GM21390 (cell line): ENCODE results near the gene PNMA8A.
"Not testable (repeated sequence)": the region's sequence is repeated elsewhere in the genome, so short reads cannot be mapped to it uniquely, and the experiment has no call there.

ENCODE experiments used
- ATAC-seq: cut with Tn5 transposase; IDR thresholded peaks from one replicate; pipeline ENCODE4 v1.9.1; 2021; ENCODE audit not compliant: unreplicated experiment

The PNMA8A gene

DNA sequence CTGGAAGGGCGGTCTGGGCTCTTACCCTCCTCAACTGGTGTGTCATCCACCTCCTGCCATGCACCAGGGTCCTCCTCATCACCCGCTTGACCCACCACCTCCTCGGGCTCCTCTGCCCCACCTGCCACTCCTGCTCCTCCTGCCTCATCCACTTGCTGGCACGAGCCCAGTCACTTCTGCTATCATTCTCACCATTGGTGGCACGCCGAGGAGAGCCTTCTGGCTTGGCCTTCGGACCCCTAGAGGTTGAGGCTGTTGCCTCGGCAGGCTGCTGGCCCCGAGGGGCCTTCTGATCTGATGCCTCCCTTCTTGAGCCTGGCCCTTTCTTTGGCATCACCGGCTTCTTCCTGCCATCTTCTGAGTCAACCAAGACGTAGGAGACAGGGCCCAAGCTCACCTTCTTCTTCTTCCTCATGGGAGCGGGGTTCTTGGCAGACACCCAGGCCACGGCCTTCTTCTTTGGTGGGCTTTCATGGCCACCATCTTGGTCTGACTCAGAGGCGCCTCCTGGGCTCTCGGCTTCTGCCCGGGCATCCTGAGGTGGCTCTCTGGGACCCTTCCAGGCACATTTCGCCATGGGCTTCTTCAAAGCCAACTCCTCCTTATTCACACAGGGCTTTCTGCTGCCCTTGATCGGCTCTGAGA lies 1.7 kb downstream of the PNMA8A start:
- ATAC-seq: no peak

DNA sequence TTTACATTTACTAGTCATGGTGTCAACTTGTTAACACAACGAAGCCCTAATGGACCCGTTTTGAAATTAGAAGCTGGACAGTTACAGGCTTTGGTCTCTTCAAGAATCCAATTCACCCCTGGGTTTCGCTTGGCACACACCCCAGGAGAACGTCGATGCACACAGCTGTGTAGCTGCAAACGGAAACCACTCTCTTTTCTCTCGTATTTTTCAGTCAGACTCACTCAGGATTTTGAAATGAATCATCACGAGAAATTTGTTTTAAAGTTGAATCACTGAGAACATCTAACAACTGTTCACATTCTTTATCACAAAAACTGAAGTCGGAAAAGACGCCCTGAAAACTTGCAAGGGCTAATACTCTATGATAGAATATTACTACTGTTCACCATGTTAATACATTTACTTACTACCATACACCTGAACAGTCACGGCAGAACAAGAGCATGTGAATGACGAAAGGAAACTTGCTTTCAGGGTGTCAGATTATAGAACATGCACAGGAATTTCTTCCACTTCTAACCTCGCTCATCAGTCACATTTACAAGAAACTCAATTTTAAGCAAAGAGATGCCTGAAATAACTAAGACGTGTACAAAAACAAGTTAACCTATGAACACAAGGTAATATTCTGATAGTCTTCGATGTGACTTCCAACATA lies 4.7 kb downstream of the PNMA8A start:
- no peak for ATAC-seq

- ATAC-seq: no peak
Observed at GRCh38 chr19:46463516-46463915, 7.8 kb downstream of the PNMA8A start.

- ATAC-seq: no peak
Observed at GRCh38 chr19:46461537-46461936, 9.8 kb downstream of the PNMA8A start.

- ATAC-seq: no peak
Observed at GRCh38 chr19:46460981-46461380, 10.4 kb downstream of the PNMA8A start.

GRCh38 chr19:46460055-46460454 lies 11.3 kb downstream of the PNMA8A start:
- no peak for ATAC-seq

DNA sequence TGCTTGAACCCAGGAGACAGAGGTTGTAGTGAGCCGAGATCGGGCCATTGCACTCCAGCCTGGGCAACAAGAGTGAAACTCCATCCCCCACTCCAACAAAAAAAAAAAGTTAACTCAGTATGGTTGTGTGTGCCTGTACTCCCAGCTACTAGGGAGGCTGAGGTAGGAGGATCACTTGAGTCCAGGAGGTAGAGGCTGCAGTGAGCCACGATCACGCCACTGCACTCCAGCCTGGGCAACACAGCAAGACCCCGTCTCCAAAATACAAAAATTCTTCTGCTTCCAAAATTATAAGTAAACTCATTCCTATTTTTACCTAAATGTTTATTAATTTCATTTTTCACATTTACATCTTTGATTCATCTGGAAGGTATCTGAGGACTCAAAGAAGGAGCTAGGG lies 14.4 kb downstream of the PNMA8A start:
- ATAC-seq: no peak

DNA sequence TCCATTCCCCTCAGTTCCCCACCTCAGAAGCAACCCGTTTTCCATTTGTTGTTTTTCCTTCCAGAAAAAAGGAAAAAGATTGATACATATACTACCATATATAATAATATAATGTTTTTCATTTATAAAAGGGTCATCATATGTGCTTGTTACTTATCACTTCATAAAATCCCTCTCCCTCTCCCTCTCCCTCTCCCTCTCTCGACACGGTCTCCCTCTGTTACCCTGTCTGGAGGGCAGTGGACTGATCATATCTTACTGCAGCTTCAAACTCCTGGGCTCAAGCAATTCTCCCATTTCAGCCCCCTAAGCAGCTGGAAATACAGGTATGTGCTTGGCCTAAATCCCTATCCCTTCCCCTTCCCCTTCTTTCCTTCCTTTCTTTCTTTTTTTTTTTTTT lies 17.1 kb downstream of the PNMA8A start:
- no peak for ATAC-seq

- ATAC-seq: no peak
Observed at GRCh38 chr19:46453661-46454060, 17.7 kb downstream of the PNMA8A start.

DNA sequence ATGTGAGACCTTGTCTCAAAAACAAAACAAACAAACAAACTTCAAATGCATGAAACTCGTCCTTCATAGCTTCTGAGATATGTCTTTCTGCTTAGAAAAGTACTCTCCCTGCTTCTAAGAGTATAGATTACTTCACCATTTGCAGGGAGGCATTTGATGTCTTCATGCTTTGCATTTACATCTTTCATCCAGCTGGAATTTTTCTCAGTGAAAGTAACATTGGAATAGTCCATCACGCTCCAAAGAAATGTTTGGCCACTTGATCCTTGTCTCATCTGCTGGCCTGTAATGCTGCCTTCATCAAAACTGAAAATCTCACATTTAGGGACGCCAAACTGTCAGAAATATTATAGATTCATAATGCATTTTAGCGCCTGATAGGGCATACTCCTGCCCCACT lies 19.2 kb downstream of the PNMA8A start:
- no peak for ATAC-seq

DNA sequence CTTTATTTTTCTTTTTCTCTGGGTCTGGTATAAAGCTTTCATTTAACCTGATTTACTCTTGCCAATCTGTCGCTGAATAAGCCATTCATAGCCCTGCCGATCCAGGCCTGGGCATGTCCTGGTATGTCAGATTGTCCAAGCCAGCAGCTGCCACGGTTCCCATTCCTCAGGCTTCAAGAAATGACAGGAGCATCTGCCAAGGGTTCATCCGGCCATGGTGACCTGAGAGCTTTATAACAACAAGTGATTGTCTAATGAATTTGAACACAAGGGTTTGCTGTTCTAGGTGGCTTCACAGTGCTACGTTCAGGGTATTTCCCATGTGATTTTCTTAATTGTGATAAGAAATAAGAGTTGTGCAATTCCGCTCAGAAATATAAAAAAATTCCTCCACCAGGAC lies 20.0 kb downstream of the PNMA8A start:
- ATAC-seq: no peak

DNA sequence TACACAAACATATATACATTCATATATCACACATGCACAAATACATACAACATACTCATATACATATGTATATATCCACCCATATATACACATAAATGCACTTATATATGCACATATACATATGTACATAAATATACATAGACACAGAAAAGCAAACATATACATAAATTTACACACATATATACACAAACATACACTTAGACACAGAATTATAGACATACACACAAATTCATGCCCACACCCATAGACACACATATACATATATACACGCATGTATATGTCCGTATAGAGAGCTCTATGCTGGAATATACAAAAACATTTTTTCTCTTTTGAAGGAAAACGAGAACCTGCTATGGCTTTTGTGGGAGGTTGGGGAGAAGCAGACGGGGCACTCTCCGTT lies 20.6 kb downstream of the PNMA8A start:
- ATAC-seq: no peak

GRCh38 chr19:46449228-46449627 lies 22.1 kb downstream of the PNMA8A start:
- no peak for ATAC-seq

- no peak for ATAC-seq
Observed at GRCh38 chr19:46448601-46449000, 22.8 kb downstream of the PNMA8A start.

DNA sequence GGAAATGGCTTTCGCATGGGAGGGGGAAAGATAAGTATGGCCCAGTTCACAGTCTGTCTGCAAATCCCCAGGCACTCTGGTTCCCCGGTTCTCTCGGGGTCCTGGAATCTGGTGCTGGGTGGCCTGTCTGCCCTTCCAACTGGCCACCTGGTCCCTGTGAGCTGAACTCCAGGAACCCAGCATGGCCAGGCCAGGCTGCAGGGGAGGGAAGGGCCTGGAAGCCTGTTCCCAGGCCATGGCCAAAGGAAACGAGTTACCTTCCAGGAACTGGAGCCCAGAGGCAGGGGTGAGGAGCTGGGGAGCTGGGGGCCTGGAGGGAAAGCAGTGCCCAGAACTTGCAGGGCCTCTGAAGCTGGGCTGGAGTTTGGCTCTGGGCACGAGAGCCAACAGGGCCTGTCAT lies 23.5 kb downstream of the PNMA8A start:
- ATAC-seq: no peak

GRCh38 chr19:46447006-46447405 lies 24.4 kb downstream of the PNMA8A start:
- no peak for ATAC-seq

DNA sequence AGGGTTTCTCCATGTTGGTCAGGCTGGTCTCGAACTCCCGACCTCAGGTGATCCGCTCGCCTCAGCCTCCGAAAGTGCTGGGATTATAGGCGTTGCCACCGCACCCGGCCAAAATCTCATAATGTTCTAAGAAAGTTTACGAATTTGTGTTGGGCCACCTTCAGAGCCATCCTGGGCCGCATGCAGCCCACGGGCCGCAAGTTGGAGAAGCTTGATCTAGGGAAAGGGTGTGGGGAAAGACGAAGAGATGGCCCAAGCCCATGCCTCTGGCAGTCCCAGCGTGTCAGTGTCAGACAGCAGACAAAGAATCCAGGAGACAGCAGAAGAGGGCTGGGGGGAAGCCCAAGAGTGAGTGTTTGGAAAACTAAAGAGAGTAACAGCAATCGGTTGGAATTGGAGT lies 25.3 kb downstream of the PNMA8A start:
- no peak for ATAC-seq

GRCh38 chr19:46442808-46443450 lies 28.4 kb downstream of the PNMA8A start:
- ATAC-seq: no peak

- no peak for ATAC-seq
Observed at GRCh38 chr19:46441866-46442265, 29.5 kb downstream of the PNMA8A start.

DNA sequence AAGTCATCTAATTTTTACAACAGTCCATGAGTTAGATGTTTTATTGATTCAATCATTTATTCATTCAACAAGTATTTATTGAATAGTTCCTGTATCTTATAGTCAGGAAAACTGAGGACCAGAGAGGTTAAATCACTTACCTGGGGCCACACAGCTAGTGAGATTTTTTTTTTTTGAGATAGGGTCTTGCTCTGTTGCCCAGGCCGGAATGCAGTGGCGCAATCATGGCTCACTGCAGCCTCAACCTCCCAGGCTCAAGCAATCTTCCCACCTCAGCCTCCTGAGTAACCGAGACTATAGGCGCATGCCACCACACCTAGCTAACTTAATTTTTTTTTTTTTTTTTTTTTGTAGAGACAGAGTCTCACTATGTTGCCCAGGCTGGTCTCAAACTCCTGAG lies 35.7 kb downstream of the PNMA8A start:
- ATAC-seq: not testable (repeated sequence)

DNA sequence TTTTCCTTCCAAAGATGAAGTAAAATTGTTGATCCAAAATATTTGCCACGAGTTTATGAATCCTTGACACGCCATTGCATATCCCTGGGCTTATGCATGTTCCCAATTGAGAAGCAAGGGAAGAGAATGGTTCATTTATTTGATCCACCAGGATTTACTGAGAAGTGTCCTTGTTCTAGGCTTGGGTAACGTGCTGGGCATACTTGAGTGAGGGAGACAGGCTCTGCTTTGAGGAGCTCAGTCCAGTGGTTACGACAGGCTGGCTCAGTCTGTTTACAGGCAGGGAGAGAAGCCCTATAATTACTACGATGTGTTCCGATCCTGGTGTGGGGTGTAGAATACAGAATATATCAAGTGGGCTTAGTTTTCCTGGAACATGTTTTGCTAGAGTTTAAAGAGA lies 36.4 kb downstream of the PNMA8A start:
- no peak for ATAC-seq

GRCh38 chr19:46433470-46433869 lies 37.9 kb downstream of the PNMA8A start:
- ATAC-seq: not testable (repeated sequence)
